Cortex of kidney (tissue), 1 donor: ENCODE data around the gene IGFL1.
"Not testable (repeated sequence)": the region's sequence is repeated elsewhere in the genome, so short reads cannot be mapped to it uniquely, and the experiment has no call there.

ENCODE experiments used
- DNase-seq: peaks from one replicate; lab custom pipeline; 2025; lab: John Stamatoyannopoulos, UW

The IGFL1 gene

DNA sequence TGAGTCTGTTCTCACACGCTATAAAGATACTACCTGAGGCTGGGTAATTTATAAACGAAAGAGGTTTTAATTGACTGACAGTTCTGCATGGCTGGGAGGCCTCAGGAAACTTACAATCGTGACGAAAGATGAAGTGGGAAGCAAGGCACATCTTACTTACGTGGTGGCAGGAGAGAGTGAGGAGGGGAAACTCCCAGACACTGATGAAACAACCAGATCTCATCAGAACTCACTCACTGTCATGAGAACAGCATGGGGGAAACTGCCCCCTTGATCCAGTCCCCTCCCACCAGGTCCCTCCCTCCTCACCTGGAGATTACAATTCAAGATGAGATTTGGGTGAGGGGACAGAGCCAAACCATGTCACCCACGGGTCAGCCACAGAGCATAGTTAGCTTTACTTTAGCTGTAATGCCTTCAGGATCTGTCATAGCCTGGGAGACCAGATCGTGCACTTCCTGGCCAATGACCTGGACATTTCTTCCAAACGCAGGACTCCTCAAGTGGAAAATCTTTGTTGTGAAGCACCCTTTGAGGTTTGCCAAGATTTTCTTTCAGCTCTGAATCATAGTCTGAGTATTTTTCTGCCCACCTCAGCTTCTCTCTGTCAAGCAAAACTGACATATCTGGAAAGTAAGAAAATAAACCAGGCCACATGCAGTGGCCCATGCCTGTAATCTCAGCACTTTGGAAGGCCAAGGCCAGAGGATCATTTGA lies 42.1 kb downstream of the IGFL1 start:
- no peak for DNase-seq

DNA sequence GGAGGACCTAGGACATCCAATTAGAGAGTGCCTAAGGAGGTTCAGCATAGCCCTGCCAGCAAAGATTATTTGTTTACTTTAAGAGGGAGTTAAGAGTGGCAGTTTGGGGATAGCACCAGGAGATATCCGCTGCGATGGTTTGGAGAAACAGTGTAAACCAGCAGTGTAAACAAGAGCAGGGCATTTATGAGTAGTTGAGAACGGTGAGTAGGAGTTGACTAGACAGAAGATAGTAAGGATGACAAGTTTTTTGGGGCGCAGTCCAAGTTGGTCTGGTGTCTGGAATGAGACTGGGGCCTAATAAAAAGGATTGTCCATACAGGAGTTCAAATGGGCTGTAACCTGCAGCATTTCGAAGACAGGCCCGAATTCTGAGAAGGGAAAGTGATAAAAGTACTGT lies 44.4 kb downstream of the IGFL1 start:
- not testable (repeated sequence) for DNase-seq

DNA sequence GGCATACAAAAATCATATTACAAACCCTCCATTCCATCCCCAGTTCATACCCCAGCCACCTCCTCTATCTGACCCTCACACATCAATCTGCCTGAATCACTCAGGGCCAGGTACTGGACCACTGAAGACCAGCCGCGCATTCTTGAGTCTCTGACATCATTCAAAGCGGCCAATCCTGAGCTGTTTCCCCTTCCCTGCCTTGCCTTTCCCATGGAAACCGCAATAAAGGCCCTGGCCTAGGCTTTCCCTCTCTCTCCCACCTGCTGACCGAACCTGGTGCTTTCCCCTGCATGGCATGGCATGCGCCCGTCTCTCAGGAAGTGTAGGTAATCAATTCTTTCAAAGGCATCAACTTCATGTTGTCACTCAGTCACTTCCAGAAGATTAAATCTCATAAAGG lies 49.6 kb downstream of the IGFL1 start:
- DNase-seq: no peak
